Panc1 (cell line): ENCODE measurements around the gene FARP1. TPM values are rescaled to one million over a fixed set of nuclear protein-coding genes. Genes with fewer than 3 reads are reported as not detected.

Source experiments
- ATAC-seq: fragments of 200-7000 bp; cut with Tn5 transposase; 2 replicates; pipeline ENCODE4 v1.9.1; 2020; ENCODE audit warnings: mild to moderate bottlenecking, moderate library complexity
- BruUV-seq: library from RNA; stranded (reverse); fragments of 400-500 nt; replicated peaks from 2 replicates; lab custom pipeline; 2021; lab: Mats Ljungman, UMichigan
- CTCF ChIA-PET: fragments of 300-600 bp; sonication (Branson Sonifier 250); formaldehyde crosslinking; loops from one replicate; lab custom pipeline; 2022; ENCODE audit warnings: antibody characterized with exemption; lab: Charles Lee
- POLR2A ChIA-PET: fragments of 300-600 bp; sonication (Branson Sonifier 250); formaldehyde crosslinking; loops from one replicate; lab custom pipeline; 2022; ENCODE audit warnings: antibody characterized with exemption; lab: Charles Lee
- DNase-seq: peaks from one replicate; pipeline ENCODE4 v3.0.0-alpha.2; 2010; ENCODE audit warnings: low read depth, low spot score
- H3K27ac ChIP-seq: 2 replicates; pipeline ENCODE4 v1.5.1; 2011; ENCODE audit warnings: mild to moderate bottlenecking, low read length, inconsistent platforms
- H3K27me3 ChIP-seq: fragments of 200-500 bp; sonication (Bioruptor generic); 2 replicates; pipeline ENCODE4 v1.6.0; 2014; ENCODE audit warnings: low read length, inconsistent platforms; ENCODE audit not compliant: control insufficient read depth, insufficient read depth
- H3K36me3 ChIP-seq: fragments of 200-500 bp; sonication (Bioruptor generic); 2 replicates; pipeline ENCODE4 v1.5.1; 2014; ENCODE audit warnings: inconsistent platforms, mild to moderate bottlenecking, low read length, moderate library complexity; ENCODE audit not compliant: control insufficient read depth, insufficient read depth
- H3K4me1 ChIP-seq: 2 replicates; pipeline ENCODE4 v1.5.1; 2011; ENCODE audit warnings: inconsistent platforms, mild to moderate bottlenecking, low read length, moderate library complexity; ENCODE audit not compliant: control insufficient read depth, insufficient read depth
- H3K4me3 ChIP-seq, 2 experiments: 2 replicates each; pipeline ENCODE4 v1.5.1; 2011 to 2012; ENCODE audit warnings: low read depth in 2 of 2, low read length in 2 of 2, mild to moderate bottlenecking in 2 of 2, inconsistent platforms in 1 of 2, moderate library complexity in 1 of 2
- H3K9me3 ChIP-seq: fragments of 200-500 bp; sonication (Bioruptor generic); 2 replicates; pipeline ENCODE4 v1.5.1; 2014; ENCODE audit warnings: low read depth, mild to moderate bottlenecking, inconsistent platforms, low read length, moderate library complexity; ENCODE audit not compliant: control insufficient read depth, insufficient read depth
- POLR2AphosphoS5 ChIP-seq: IDR thresholded peaks from 2 replicates; pipeline ENCODE4 v1.6.1; 2012; ENCODE audit warnings: mild to moderate bottlenecking, low read depth, low read length, moderate library complexity
- SIN3A ChIP-seq: IDR thresholded peaks from 2 replicates; pipeline ENCODE4 v1.6.1; 2012; ENCODE audit warnings: low read depth, mild to moderate bottlenecking, low read length, moderate library complexity, borderline replicate concordance; ENCODE audit not compliant: insufficient read depth
- TCF7L2 ChIP-seq: IDR thresholded peaks from 2 replicates; pipeline ENCODE4 v1.6.1; 2011; ENCODE audit warnings: mild to moderate bottlenecking, low read depth, low read length, inconsistent platforms
- in situ Hi-C: cut with HindIII; loops from 2 replicates; pipeline ENCODE4 v1.10.0; 2016; ENCODE audit warnings: low sequenced_read_pairs, low pct_unique_long_range_greater_than_20kb
- intact Hi-C: fragments of 100-400 bp; cut with micrococcal nuclease; formaldehyde crosslinking; loops from one replicate; pipeline ENCODE4 v1.10.0; 2022; ENCODE audit not compliant: unreplicated experiment
- total RNA-seq: library from RNA; stranded (reverse); gene quantifications from one replicate; pipeline ENCODE4 v1.2.1, GENCODE V29; 2021; ENCODE audit not compliant: unreplicated experiment
- TF ChIP-seq, protein P1 (sequence below), 2 experiments: IDR thresholded peaks; 2 replicates each; pipeline ENCODE4 v1.6.1; 2011 to 2012; ENCODE audit warnings: low read depth in 2 of 2, control low read depth in 1 of 2, low read length in 1 of 2, mild to moderate bottlenecking in 1 of 2, moderate library complexity in 1 of 2; ENCODE audit not compliant: insufficient read depth in 1 of 2
- TF ChIP-seq, protein P2 (sequence below): fragments of 450-650 bp; IDR thresholded peaks from 2 replicates; pipeline ENCODE4 v1.5.1; 2017; ENCODE audit warnings: mild to moderate bottlenecking

FARP1 gene
- total RNA-seq, 1 experiment from 2014 or later: 61.9 TPM

DNA sequence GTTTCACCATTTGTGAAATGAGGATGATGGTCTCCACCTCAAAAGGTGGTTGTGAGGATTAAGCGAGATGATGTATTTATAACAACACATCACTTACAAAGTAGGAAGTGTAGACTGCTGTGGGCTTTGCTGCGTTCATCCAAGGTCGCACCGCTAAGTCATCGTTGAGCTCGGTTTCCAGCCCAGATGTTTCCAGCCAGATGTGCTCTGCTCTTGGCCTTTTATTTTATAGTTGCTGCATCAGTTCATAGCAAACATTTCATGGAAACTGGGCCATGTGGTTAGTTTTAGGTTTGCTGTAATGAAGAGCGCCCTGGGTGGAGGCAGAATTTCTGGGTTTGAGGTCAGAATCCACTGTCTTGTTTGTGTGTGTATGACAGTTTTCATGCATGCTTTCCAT is 110.6 kb downstream of the FARP1 start:
- intact Hi-C loops (no loop called here), in situ Hi-C loops (no loop called here)
- BruUV-seq: no TSS peak
- Histone ChIP-seq H3K27ac (no peak overlapping the region), H3K4me3 (no peak overlapping the region), H3K4me1 (no peaks in the 10 kb centered on the region), H3K9me3 (no peaks in the 10 kb centered on the region), H3K27me3 (no peaks in the 10 kb centered on the region), H3K36me3 (no peaks in the 10 kb centered on the region)
- TF ChIP-seq, protein P1, sequence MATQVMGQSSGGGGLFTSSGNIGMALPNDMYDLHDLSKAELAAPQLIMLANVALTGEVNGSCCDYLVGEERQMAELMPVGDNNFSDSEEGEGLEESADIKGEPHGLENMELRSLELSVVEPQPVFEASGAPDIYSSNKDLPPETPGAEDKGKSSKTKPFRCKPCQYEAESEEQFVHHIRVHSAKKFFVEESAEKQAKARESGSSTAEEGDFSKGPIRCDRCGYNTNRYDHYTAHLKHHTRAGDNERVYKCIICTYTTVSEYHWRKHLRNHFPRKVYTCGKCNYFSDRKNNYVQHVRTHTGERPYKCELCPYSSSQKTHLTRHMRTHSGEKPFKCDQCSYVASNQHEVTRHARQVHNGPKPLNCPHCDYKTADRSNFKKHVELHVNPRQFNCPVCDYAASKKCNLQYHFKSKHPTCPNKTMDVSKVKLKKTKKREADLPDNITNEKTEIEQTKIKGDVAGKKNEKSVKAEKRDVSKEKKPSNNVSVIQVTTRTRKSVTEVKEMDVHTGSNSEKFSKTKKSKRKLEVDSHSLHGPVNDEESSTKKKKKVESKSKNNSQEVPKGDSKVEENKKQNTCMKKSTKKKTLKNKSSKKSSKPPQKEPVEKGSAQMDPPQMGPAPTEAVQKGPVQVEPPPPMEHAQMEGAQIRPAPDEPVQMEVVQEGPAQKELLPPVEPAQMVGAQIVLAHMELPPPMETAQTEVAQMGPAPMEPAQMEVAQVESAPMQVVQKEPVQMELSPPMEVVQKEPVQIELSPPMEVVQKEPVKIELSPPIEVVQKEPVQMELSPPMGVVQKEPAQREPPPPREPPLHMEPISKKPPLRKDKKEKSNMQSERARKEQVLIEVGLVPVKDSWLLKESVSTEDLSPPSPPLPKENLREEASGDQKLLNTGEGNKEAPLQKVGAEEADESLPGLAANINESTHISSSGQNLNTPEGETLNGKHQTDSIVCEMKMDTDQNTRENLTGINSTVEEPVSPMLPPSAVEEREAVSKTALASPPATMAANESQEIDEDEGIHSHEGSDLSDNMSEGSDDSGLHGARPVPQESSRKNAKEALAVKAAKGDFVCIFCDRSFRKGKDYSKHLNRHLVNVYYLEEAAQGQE (IDR thresholded peaks at IDR 0.05; ENCODE audit: insufficient read depth in 1 of 2, low read depth in 2 of 2, low read length in 1 of 2): no peak
- TF ChIP-seq POLR2AphosphoS5 (no peak), SIN3A (no peak), TCF7L2 (no peak)
- TF ChIP-seq, protein P2, sequence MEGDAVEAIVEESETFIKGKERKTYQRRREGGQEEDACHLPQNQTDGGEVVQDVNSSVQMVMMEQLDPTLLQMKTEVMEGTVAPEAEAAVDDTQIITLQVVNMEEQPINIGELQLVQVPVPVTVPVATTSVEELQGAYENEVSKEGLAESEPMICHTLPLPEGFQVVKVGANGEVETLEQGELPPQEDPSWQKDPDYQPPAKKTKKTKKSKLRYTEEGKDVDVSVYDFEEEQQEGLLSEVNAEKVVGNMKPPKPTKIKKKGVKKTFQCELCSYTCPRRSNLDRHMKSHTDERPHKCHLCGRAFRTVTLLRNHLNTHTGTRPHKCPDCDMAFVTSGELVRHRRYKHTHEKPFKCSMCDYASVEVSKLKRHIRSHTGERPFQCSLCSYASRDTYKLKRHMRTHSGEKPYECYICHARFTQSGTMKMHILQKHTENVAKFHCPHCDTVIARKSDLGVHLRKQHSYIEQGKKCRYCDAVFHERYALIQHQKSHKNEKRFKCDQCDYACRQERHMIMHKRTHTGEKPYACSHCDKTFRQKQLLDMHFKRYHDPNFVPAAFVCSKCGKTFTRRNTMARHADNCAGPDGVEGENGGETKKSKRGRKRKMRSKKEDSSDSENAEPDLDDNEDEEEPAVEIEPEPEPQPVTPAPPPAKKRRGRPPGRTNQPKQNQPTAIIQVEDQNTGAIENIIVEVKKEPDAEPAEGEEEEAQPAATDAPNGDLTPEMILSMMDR: no peak
- ChIA-PET CTCF (no interaction called here), POLR2A (no interaction called here)
- ATAC-seq (no peak), DNase-seq (no peak)

DNA sequence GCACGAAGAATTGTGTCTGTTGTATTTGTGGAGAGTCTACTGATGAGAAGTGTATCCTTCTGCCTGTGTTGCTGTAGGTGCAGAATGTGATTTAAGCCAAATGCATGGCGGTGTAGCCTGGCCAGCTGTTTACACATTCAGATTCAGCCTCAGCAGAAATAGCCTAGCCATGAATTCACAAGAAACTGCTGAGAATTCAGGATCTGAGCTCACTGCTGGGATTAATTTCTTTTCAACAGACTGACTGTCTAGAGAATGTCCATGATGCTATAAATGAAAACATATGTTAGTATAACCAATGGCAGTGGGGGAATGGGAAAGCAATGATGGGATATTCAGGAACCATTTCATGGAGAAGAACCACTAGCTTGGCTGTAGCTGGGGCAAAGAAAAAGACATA is 111.6 kb downstream of the FARP1 start:
- ChIA-PET POLR2A (no interaction called here), CTCF (no interaction called here)
- H3K4me1 ChIP-seq: no peaks in the 10 kb centered on the region
- H3K27ac ChIP-seq: no peak overlapping the region
- no peaks in the 10 kb centered on the region for H3K9me3 ChIP-seq
- no peak overlapping the region for H3K4me3 ChIP-seq
- no peak for ATAC-seq
- in situ Hi-C loops (no loop called here), intact Hi-C loops (no loop called here)
- DNase-seq: no peak
- TF ChIP-seq TCF7L2: no peak
- no peak for TF ChIP-seq POLR2AphosphoS5
- TF ChIP-seq, protein P2: no peak
- TF ChIP-seq SIN3A: no peak
- TF ChIP-seq, protein P1 (IDR thresholded peaks at IDR 0.05; ENCODE audit: insufficient read depth in 1 of 2, low read depth in 2 of 2, low read length in 1 of 2): no peak
- H3K27me3 ChIP-seq: no peaks in the 10 kb centered on the region
- BruUV-seq: no TSS peak
- no peaks in the 10 kb centered on the region for H3K36me3 ChIP-seq
